ENCODE measurements around the gene OSBPL7.
"Not testable (repeated sequence)": the region's sequence is repeated elsewhere in the genome, so short reads cannot be mapped to it uniquely, and the experiment has no call there.

The OSBPL7 gene

GRCh38 chr17:47774331-47774730 lies 47.3 kb downstream of the OSBPL7 start:
- no peak for TF ChIP-seq CTCF (IDR thresholded peaks at IDR 0.05; ENCODE audit: control insufficient read depth, extremely low read depth, insufficient read depth)
- DNase-seq (ENCODE audit: low read depth), result no peak

GRCh38 chr17:47773649-47774048 lies 47.9 kb downstream of the OSBPL7 start:
- H3K4me3 ChIP-seq (ENCODE audit: low read depth, low read length); DNase-seq (ENCODE audit: low read depth): not testable (repeated sequence)

More at GRCh38 chr17:47774331-47774730, 47.3 kb downstream of the OSBPL7 start:
- H3K4me3 ChIP-seq (ENCODE audit: low read depth, low read length), result no peak overlapping the region

GRCh38 chr17:47763913-47764582 lies 57.5 kb downstream of the OSBPL7 start:
- DNase-seq (ENCODE audit: low read depth), result no peak
- H3K4me3 ChIP-seq (ENCODE audit: low read depth, low read length), result no peak overlapping the region
- no peak for TF ChIP-seq CTCF (IDR thresholded peaks at IDR 0.05; ENCODE audit: control insufficient read depth, extremely low read depth, insufficient read depth)

GRCh38 chr17:47762728-47763127 lies 58.9 kb downstream of the OSBPL7 start:
- no peak overlapping the region for H3K4me3 ChIP-seq (ENCODE audit: low read depth, low read length)
- no peak for DNase-seq (ENCODE audit: low read depth)
- no peak for TF ChIP-seq CTCF (IDR thresholded peaks at IDR 0.05; ENCODE audit: control insufficient read depth, extremely low read depth, insufficient read depth)

- no peak overlapping the region for H3K4me3 ChIP-seq (ENCODE audit: low read depth, low read length)
- TF ChIP-seq CTCF (IDR thresholded peaks at IDR 0.05; ENCODE audit: control insufficient read depth, extremely low read depth, insufficient read depth), result no peak
- DNase-seq (ENCODE audit: low read depth), result no peak
Measured at GRCh38 chr17:47760409-47761140, 61.0 kb downstream of the OSBPL7 start.

- DNase-seq (ENCODE audit: low read depth), result no peak
- no peak for TF ChIP-seq CTCF (IDR thresholded peaks at IDR 0.05; ENCODE audit: control insufficient read depth, extremely low read depth, insufficient read depth)
- no peak overlapping the region for H3K4me3 ChIP-seq (ENCODE audit: low read depth, low read length)
Measured at GRCh38 chr17:47757386-47757785, 64.2 kb downstream of the OSBPL7 start.
